A673 (cell line): ENCODE measurements around the gene ZBTB32. TPM values are rescaled to one million over a fixed set of nuclear protein-coding genes. Genes with fewer than 3 reads are reported as not detected.

Source experiments
- BruUV-seq: library from RNA; stranded (reverse); fragments of 400-500 nt; replicated peaks from 2 replicates; lab custom pipeline; 2021; lab: Mats Ljungman, UMichigan
- CTCF ChIA-PET: fragments of 300-600 bp; sonication (Branson Sonifier 250); formaldehyde crosslinking; loops from one replicate; lab custom pipeline; 2022; ENCODE audit warnings: antibody characterized with exemption; lab: Charles Lee
- POLR2A ChIA-PET: fragments of 300-600 bp; sonication (Branson Sonifier 250); formaldehyde crosslinking; loops from one replicate; lab custom pipeline; 2022; ENCODE audit warnings: antibody characterized with exemption; ENCODE audit not compliant: low non-redundant PET; lab: Charles Lee
- DNase-seq: peaks from one replicate; pipeline ENCODE4 v3.0.0-alpha.2; 2015; ENCODE audit warnings: low spot score
- H3K27ac ChIP-seq: fragments of 200-600 bp; sonication (generic); 2 replicates; pipeline ENCODE4 v1.5.1; 2016; ENCODE audit warnings: mixed run types, low read depth, mild to moderate bottlenecking, mixed read lengths, antibody characterized with exemption, low read length; ENCODE audit not compliant: poor library complexity, severe bottlenecking
- H3K27me3 ChIP-seq: fragments of 200-600 bp; sonication (generic); replicated peaks from 2 replicates; pipeline ENCODE4 v1.6.1; 2017; ENCODE audit warnings: mixed run types, low read depth, mild to moderate bottlenecking, mixed read lengths, antibody characterized with exemption, low read length; ENCODE audit not compliant: insufficient read depth, poor library complexity
- H3K36me3 ChIP-seq: fragments of 200-600 bp; sonication (generic); 2 replicates; pipeline ENCODE4 v1.6.1; 2016; ENCODE audit warnings: mixed run types, mild to moderate bottlenecking, mixed read lengths, antibody characterized with exemption, low read length; ENCODE audit not compliant: insufficient read depth, poor library complexity, severe bottlenecking
- H3K4me1 ChIP-seq: fragments of 200-600 bp; sonication (generic); 2 replicates; pipeline ENCODE4 v1.6.1; 2017; ENCODE audit warnings: mixed run types, mild to moderate bottlenecking, mixed read lengths, antibody characterized with exemption, low read length; ENCODE audit not compliant: insufficient read depth, poor library complexity, severe bottlenecking
- H3K4me3 ChIP-seq: fragments of 200-600 bp; sonication (generic); 2 replicates; pipeline ENCODE4 v1.5.1; 2016; ENCODE audit warnings: low read depth, mixed run types, mild to moderate bottlenecking, mixed read lengths, low read length; ENCODE audit not compliant: poor library complexity, severe bottlenecking
- H3K9me3 ChIP-seq: fragments of 200-600 bp; sonication (generic); 2 replicates; pipeline ENCODE4 v1.6.1; 2016; ENCODE audit warnings: mixed run types, low read depth, mild to moderate bottlenecking, mixed read lengths, antibody characterized with exemption, low read length; ENCODE audit not compliant: poor library complexity, severe bottlenecking
- EZH2 ChIP-seq: fragments of 200-600 bp; sonication (generic); IDR thresholded peaks from 2 replicates; pipeline ENCODE4 v1.6.1; 2017; ENCODE audit warnings: borderline replicate concordance, low read depth, mild to moderate bottlenecking, mixed read lengths, antibody characterized with exemption, low read length; ENCODE audit not compliant: poor library complexity, severe bottlenecking
- intact Hi-C: fragments of 100-400 bp; cut with micrococcal nuclease; formaldehyde crosslinking; loops from one replicate; pipeline ENCODE4 v1.10.0; 2022; ENCODE audit not compliant: unreplicated experiment
- total RNA-seq: library from RNA; stranded (reverse); gene quantifications from 2 replicates; pipeline ENCODE4 v1.2.3, GENCODE V29; 2021
- TF ChIP-seq, protein P1 (sequence below): fragments of 300-800, 200-600 bp; sonication (generic); conservative IDR thresholded peaks from 2 replicates; pipeline ENCODE4 v1.5.1; 2017; ENCODE audit warnings: low read depth, mild to moderate bottlenecking, antibody characterized with exemption, low read length, moderate library complexity, mixed read lengths

The ZBTB32 gene
- total RNA-seq, 1 experiment from 2014 or later: not detected

DNA sequence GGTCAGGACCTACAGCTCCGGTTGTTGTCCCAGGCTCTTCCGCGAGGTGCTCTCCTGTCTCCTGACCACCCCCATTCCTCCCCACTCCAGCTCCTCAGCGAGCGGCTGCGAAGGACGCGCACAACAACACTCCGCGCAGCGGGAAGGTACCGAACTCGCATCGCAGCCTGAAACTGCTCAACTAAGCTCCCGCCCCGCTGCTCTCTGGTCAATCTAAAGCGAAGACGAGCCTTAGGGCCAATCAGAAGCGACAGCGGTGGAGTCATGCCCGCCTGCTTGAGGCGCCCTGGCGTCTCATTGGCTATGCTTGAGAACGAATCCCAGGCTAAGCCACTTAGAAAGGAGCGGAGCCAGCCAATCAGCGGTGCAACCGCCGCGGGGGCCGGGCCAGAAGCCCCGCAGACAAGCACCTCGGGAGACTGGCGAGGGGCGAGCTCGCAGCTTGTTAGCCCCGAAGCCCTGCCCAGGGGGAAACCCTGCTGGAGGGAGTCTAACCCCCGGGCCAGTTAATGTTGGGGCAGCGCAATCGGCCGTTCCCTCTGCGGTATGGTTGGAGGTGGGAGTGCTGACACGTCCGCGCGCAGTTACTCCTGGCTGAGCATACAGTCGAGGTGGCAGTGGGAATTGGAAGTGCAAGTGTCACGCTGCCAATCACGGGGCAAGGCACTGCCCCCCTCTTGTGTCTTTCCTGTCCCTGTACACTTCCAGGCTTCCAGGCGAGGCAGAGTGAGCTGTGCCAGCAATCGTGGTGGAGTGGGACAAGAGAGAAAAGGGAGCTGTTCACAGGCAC is 1.9 kb upstream of the ZBTB32 start:
- no peak for TF ChIP-seq EZH2
- TF ChIP-seq, protein P1, sequence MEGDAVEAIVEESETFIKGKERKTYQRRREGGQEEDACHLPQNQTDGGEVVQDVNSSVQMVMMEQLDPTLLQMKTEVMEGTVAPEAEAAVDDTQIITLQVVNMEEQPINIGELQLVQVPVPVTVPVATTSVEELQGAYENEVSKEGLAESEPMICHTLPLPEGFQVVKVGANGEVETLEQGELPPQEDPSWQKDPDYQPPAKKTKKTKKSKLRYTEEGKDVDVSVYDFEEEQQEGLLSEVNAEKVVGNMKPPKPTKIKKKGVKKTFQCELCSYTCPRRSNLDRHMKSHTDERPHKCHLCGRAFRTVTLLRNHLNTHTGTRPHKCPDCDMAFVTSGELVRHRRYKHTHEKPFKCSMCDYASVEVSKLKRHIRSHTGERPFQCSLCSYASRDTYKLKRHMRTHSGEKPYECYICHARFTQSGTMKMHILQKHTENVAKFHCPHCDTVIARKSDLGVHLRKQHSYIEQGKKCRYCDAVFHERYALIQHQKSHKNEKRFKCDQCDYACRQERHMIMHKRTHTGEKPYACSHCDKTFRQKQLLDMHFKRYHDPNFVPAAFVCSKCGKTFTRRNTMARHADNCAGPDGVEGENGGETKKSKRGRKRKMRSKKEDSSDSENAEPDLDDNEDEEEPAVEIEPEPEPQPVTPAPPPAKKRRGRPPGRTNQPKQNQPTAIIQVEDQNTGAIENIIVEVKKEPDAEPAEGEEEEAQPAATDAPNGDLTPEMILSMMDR: no peak
- peak; percentile 98 for DNase-seq
- H3K4me1 ChIP-seq: no peaks in the 10 kb centered on the region
- H3K4me3 ChIP-seq: peak overlapping the region; percentile 32
- no peaks in the 10 kb centered on the region for H3K27me3 ChIP-seq
- ChIA-PET POLR2A (no interaction called here), CTCF (interaction anchor here (0.8 kb wide), 1 partner anchor 12 kb away, joined by 3 read pairs; no protein-coding TSS in a partner anchor)
- no peaks in the 10 kb centered on the region for H3K36me3 ChIP-seq
- intact Hi-C loops: no loop called here
- H3K27ac ChIP-seq: no peak overlapping the region
- no TSS peak for BruUV-seq
- H3K9me3 ChIP-seq: no peaks in the 10 kb centered on the region

- BruUV-seq: no TSS peak
- H3K4me3 ChIP-seq: no peak overlapping the region
- intact Hi-C loops: no loop called here
Measured at GRCh38 chr19:35703343-35703742, 1.0 kb upstream of the ZBTB32 start.

DNA sequence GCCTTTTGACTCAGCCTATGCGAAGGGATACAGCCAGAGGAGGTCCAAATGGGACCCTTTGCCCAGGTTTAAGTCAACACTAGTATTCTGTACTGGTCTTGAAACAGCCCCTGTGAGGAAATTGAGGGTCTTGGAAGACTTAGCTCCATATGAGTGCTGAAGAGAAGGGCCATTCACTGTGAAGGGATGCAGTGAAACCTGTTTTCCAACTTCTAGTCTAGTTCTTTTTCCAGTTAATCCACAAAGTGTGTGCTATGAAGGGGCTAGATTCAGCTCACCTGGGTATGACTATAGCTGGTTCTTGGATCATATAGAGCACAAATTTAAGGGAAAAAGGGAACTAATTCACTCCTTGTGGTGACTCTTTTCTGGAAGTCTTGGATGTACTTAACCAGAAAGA is 4.0 kb downstream of the ZBTB32 start:
- BruUV-seq: no TSS peak
- H3K4me1 ChIP-seq: no peaks in the 10 kb centered on the region
- H3K27me3 ChIP-seq: peaks cover 14% of the 10 kb centered on the region
- no peak overlapping the region for H3K27ac ChIP-seq
- no peaks in the 10 kb centered on the region for H3K36me3 ChIP-seq
- intact Hi-C loops: no loop called here
- DNase-seq: no peak
- no peaks in the 10 kb centered on the region for H3K9me3 ChIP-seq
- H3K4me3 ChIP-seq: no peak overlapping the region
- CTCF ChIA-PET: no interaction called here
- POLR2A ChIA-PET: no interaction called here
- TF ChIP-seq, protein P1: no peak
- no peak for TF ChIP-seq EZH2

More at GRCh38 chr19:35703343-35703742, 1.0 kb upstream of the ZBTB32 start:
- no peaks in the 10 kb centered on the region for H3K36me3 ChIP-seq
- no peaks in the 10 kb centered on the region for H3K9me3 ChIP-seq
- no peaks in the 10 kb centered on the region for H3K4me1 ChIP-seq
- TF ChIP-seq EZH2: no peak
- TF ChIP-seq, protein P1: no peak
- H3K27ac ChIP-seq: no peak overlapping the region
- CTCF ChIA-PET: no interaction called here
- POLR2A ChIA-PET: no interaction called here
- peaks cover 5% of the 10 kb centered on the region for H3K27me3 ChIP-seq
- no peak for DNase-seq
